ENCODE results near the gene RELN.

DNA sequence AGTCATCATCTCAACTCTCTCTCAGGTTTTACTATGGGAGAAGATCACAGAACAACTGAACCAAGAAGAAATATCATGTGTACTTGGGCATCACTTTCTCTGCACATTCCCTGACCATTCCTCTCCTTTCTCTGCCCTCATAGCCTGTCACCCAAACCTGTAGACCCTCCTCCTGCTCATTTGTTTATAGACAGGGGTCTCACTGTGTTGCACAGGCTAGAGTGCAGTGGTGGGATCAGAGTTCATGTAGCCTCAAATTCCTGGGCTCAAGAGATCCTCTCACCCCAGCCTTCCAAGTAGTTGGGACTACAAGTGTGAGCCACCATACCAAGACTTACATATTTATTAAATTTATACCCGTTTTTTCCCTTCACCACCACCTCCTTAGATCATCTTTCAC lies 282.7 kb downstream of the RELN start:
- TF ChIP-seq, protein P1, sequence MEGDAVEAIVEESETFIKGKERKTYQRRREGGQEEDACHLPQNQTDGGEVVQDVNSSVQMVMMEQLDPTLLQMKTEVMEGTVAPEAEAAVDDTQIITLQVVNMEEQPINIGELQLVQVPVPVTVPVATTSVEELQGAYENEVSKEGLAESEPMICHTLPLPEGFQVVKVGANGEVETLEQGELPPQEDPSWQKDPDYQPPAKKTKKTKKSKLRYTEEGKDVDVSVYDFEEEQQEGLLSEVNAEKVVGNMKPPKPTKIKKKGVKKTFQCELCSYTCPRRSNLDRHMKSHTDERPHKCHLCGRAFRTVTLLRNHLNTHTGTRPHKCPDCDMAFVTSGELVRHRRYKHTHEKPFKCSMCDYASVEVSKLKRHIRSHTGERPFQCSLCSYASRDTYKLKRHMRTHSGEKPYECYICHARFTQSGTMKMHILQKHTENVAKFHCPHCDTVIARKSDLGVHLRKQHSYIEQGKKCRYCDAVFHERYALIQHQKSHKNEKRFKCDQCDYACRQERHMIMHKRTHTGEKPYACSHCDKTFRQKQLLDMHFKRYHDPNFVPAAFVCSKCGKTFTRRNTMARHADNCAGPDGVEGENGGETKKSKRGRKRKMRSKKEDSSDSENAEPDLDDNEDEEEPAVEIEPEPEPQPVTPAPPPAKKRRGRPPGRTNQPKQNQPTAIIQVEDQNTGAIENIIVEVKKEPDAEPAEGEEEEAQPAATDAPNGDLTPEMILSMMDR (IDR thresholded peaks at IDR 0.05), result no peak
- no peak for TF ChIP-seq POLR2A (IDR thresholded peaks at IDR 0.05)

Data from heart left ventricle (tissue), 13 donors.